ENCODE data around the gene RAB43.
"Not testable (repeated sequence)": the region's sequence is repeated elsewhere in the genome, so short reads cannot be mapped to it uniquely, and the experiment has no call there.

GRCh38 chr3:129088312-129088711, 33.3 kb downstream of the RAB43 start:
- TF ChIP-seq CTCF (conservative IDR thresholded peaks at IDR 0.05; ENCODE audit: low read depth, low read length); EZH2 (IDR thresholded peaks at IDR 0.05; ENCODE audit: borderline replicate concordance, low read depth, low read length, poor library complexity, severe bottlenecking): not testable (repeated sequence)
